ENCODE results near the gene LCTL. TPM values are rescaled to one million over a fixed set of nuclear protein-coding genes. Genes with fewer than 3 reads are reported as not detected.

The LCTL gene
- total and polyA plus RNA-seq, 8 donors: not detected

DNA sequence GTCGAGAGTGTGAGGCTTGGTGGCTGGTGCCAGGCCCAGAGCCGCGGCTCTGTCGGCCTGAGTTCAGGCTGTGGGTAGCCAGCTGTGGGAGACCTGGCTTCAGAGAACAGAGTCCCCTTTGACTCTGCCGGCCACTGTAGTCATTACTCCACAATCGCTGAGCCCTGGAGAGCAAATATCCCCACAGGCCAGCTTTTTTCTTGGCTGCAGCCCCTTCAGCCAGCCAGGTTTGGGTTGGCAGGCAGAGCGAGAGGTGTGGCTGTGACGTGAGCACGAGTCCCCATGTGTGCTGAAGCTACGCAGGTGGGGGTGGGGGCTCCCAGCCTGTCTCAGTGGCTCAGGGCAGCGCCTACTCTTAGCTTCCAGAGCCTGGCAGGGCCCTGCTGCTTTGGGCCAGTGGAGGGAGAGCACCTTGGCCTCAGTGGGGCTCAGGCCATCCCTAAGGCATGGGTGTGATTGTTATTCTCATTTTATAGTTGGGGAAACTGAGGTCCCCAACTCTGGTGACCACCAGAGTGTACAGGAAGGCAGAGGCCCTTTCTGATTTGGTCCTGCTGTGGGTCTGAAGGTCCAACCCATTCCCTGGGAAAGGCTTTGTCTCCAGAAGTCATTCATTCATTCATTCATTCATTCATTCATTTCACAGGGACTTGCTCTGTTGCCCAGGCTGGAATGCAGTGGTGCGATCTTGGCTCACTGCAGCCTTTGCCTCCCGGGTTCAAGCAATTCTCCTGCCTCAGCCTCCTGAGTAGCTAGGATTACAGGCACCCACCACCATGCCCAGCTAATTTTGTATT lies 45.7 kb upstream of the LCTL start:
- intact Hi-C loops (cut with DNase I): loop anchor here in 1 of 3 donors (5.0 kb wide), 2 partner anchors 86 to 161 kb away; no protein-coding TSS in a partner anchor
- no peaks in the 10 kb centered on the region for H3K36me3 ChIP-seq
- H3K27me3 ChIP-seq: no peaks in the 10 kb centered on the region
- WGBS, 2 donors: 23 to 24% methylated on average over 13 of the region's 13 CpGs
- ATAC-seq (peak; percentile 93 to 99 (median 97)), FAIRE-seq (no peak), DNase-seq (peak; percentile 71 to 91 (median 86))
- H3K27ac ChIP-seq: peak overlapping the region; percentile 48 to 63 (median 56)
- no peak for TF ChIP-seq CTCF (IDR thresholded peaks at IDR 0.05)
- peaks cover 0 to 5% (median 0%) of the 10 kb centered on the region in 3 donors for H3K4me1 ChIP-seq
- no peaks in the 10 kb centered on the region for H3K9me3 ChIP-seq
- no peak overlapping the region for H3K4me3 ChIP-seq

DNA sequence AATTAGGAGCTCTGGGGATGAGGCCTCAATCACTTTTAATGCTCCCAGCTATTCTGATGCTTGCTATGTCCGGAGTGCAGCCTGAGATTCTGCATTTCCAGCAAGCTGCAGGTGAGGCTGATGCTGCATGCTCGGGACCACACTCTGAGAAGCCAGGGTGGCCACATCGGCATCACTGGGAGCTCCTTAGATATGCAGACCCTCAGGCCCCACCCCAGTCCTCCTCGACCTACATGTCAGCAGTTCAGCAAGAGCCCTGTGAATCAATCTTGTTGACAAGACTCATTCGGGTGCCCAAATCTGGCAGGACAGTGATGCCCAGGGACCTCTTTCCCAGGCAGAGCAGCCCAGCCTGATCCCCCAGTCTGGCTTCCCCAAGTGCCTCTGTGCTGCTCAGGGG lies 44.1 kb upstream of the LCTL start:
- DNase-seq (no peak), FAIRE-seq (no peak), ATAC-seq (no peak)
- H3K4me1 ChIP-seq: peaks cover 0 to 5% (median 0%) of the 10 kb centered on the region in 3 donors
- 87 to 91% methylated on average over 5 of the region's 5 CpGs for WGBS, 2 donors
- no peak for TF ChIP-seq CTCF (IDR thresholded peaks at IDR 0.05)
- no peaks in the 10 kb centered on the region for H3K9me3 ChIP-seq
- H3K27ac ChIP-seq: no peak overlapping the region
- no peaks in the 10 kb centered on the region for H3K36me3 ChIP-seq
- intact Hi-C loops (cut with DNase I): loop anchor here in 1 of 3 donors (5.0 kb wide), 2 partner anchors 87 to 162 kb away; no protein-coding TSS in a partner anchor
- H3K4me3 ChIP-seq: no peak overlapping the region
- H3K27me3 ChIP-seq: no peaks in the 10 kb centered on the region

DNA sequence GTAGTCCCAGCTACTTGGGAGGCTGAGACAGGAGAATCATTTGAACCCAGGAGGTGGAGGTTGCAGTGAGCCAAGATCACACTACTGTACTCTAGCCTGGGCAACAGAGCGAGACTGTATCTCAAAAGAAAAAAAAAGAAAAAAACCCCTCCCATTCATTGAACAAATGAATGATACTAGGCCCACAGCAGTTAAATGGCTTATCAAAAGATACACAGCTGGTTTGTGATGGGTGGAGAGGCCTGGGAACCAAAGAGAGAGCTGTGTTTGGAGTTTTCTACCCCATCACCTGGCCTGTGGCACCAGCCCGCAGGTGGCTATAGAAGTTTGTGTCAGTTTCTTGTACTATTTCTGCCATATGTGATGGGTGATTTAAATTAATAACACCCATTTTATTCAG lies 43.1 kb upstream of the LCTL start:
- no peak for TF ChIP-seq CTCF (IDR thresholded peaks at IDR 0.05)
- 92 to 99% methylated on average over 2 of the region's 2 CpGs for WGBS, 2 donors
- H3K27ac ChIP-seq: no peak overlapping the region
- no peak for DNase-seq
- H3K4me3 ChIP-seq: no peak overlapping the region
- no peaks in the 10 kb centered on the region for H3K27me3 ChIP-seq
- no peak for FAIRE-seq
- no peaks in the 10 kb centered on the region for H3K9me3 ChIP-seq
- H3K36me3 ChIP-seq: no peaks in the 10 kb centered on the region
- no peak for ATAC-seq
- H3K4me1 ChIP-seq: peaks cover 0 to 5% (median 0%) of the 10 kb centered on the region in 3 donors
- intact Hi-C loops (cut with DNase I): no loop called here

GRCh38 chr15:66608159-66608558 lies 42.4 kb upstream of the LCTL start:
- Histone ChIP-seq H3K4me1 (peaks cover 0 to 5% (median 0%) of the 10 kb centered on the region in 3 donors), H3K27me3 (no peaks in the 10 kb centered on the region), H3K4me3 (no peak overlapping the region), H3K36me3 (no peaks in the 10 kb centered on the region), H3K9me3 (no peaks in the 10 kb centered on the region), H3K27ac (no peak overlapping the region)
- intact Hi-C loops (cut with DNase I): no loop called here
- DNase-seq (no peak), FAIRE-seq (no peak), ATAC-seq (no peak)
- TF ChIP-seq CTCF (IDR thresholded peaks at IDR 0.05): no peak
- 88 to 93% methylated on average over 3 of the region's 3 CpGs for WGBS, 2 donors
